A549 (cell line): ENCODE measurements around the gene POLR3F. TPM values are rescaled to one million over a fixed set of nuclear protein-coding genes. Genes with fewer than 3 reads are reported as not detected.
A peak's percentile ranks its signal among the peaks of the same experiment; 100 is the strongest.
"Not testable (repeated sequence)": the region's sequence is repeated elsewhere in the genome, so short reads cannot be mapped to it uniquely, and the experiment has no call there.

Source experiments
- ATAC-seq, 2 experiments: fragments of 200-7000 bp in 1 of 2; fragments of >200 bp in 1 of 2; cut with Nextera tagmentation in 1 of 2; cut with Tn5 transposase in 1 of 2; 3 replicates each; pipeline versions ENCODE4 v1.8.0 to v1.9.1; 2018 to 2020; ENCODE audit warnings: mild to moderate bottlenecking in 1 of 2, moderate library complexity in 1 of 2
- CTCF ChIA-PET: fragments of 300-600 bp; sonication (Branson Sonifier 250); formaldehyde crosslinking; extraction: SDS; loops from one replicate; lab custom pipeline; 2021; ENCODE audit warnings: antibody characterized with exemption, inconsistent platforms; lab: Yijun Ruan, JAX
- POLR2A ChIA-PET: fragments of 350-600 bp; formaldehyde crosslinking; extraction: SDS; loops from one replicate; lab custom pipeline; 2021; ENCODE audit warnings: antibody characterized with exemption, inconsistent platforms; lab: Yijun Ruan, JAX
- DNase-seq, 2 experiments: peaks; one replicate each; pipeline versions ENCODE4 v3.0.0 to v3.0.0-alpha.2; 2011 to 2016; ENCODE audit warnings: low read depth in 1 of 2, low spot score in 1 of 2
- FAIRE-seq: peaks from 2 replicates; lab custom pipeline; 2011; peaks lifted over from hg19 to GRCh38; lab: Jason Lieb, UNC
- H3K27ac ChIP-seq, 2 experiments: fragments of >200 bp; sonication (Bioruptor Twin); formaldehyde crosslinking; 3 replicates each; pipeline ENCODE4 v1.5.1; 2016 to 2017
- H3K4me1 ChIP-seq: fragments of >200 bp; sonication (Bioruptor Twin); formaldehyde crosslinking; 3 replicates; pipeline ENCODE4 v1.6.1; 2016
- H3K4me2 ChIP-seq: fragments of >200 bp; sonication (Bioruptor Twin); formaldehyde crosslinking; 3 replicates; pipeline ENCODE4 v1.6.1; 2016
- H3K4me3 ChIP-seq: fragments of >200 bp; sonication (Bioruptor Twin); formaldehyde crosslinking; 3 replicates; pipeline ENCODE4 v1.5.1; 2016
- H3K9me3 ChIP-seq: fragments of >200 bp; sonication (Bioruptor Twin); formaldehyde crosslinking; 3 replicates; pipeline ENCODE4 v1.6.1; 2016
- CBX8 ChIP-seq: fragments of 200-600 bp; sonication (generic); IDR thresholded peaks from 2 replicates; pipeline ENCODE4 v1.6.1; 2016
- CEBPB ChIP-seq, 2 experiments: fragments of >200 bp in 1 of 2; sonication (Bioruptor Twin) in 1 of 2; formaldehyde crosslinking in 1 of 2; IDR thresholded peaks; 2 replicates each; pipeline ENCODE4 v1.6.1; 2012 to 2016
- EHF ChIP-seq: fragments of 250-450 bp; sonication (Bioruptor Pico); IDR thresholded peaks from 2 replicates; pipeline ENCODE4 v1.5.0; 2020; ENCODE audit warnings: mild to moderate bottlenecking
- ELK1 ChIP-seq: fragments of 150-350 bp; IDR thresholded peaks from 2 replicates; pipeline ENCODE4 v1.6.1; 2014; ENCODE audit warnings: low read depth, mild to moderate bottlenecking, low read length
- ESRRA ChIP-seq: fragments of 150-350 bp; IDR thresholded peaks from 2 replicates; pipeline ENCODE4 v1.6.1; 2014; ENCODE audit warnings: mild to moderate bottlenecking, low read length, borderline replicate concordance
- FOSL2 ChIP-seq, 2 experiments: fragments of 450-650 bp in 1 of 2; fragments of >200 bp in 1 of 2; sonication (Bioruptor Twin) in 1 of 2; formaldehyde crosslinking; IDR thresholded peaks; 2 replicates each; pipeline versions ENCODE4 v1.5.0 to v1.6.1; 2016 to 2020; ENCODE audit warnings: mild to moderate bottlenecking in 1 of 2, moderate library complexity in 1 of 2
- GATA3 ChIP-seq: IDR thresholded peaks from 2 replicates; pipeline ENCODE4 v1.6.1; 2012; ENCODE audit warnings: borderline replicate concordance
- HMGXB4 ChIP-seq: fragments of 250-450 bp; sonication (Bioruptor Pico); IDR thresholded peaks from 2 replicates; pipeline ENCODE4 v1.5.0; 2021; ENCODE audit warnings: mild to moderate bottlenecking, moderate library complexity, borderline replicate concordance
- HOXB13 ChIP-seq: fragments of 250-450 bp; sonication (Bioruptor Pico); IDR thresholded peaks from 2 replicates; pipeline ENCODE4 v1.5.0; 2020; ENCODE audit warnings: low read depth, mild to moderate bottlenecking, moderate library complexity
- MAX ChIP-seq: IDR thresholded peaks from 2 replicates; pipeline ENCODE4 v1.6.1; 2012
- NR3C1 ChIP-seq: fragments of >200 bp; sonication (Bioruptor Twin); formaldehyde crosslinking; IDR thresholded peaks from 3 replicates; pipeline ENCODE4 v1.6.1; 2017
- RCOR1 ChIP-seq: fragments of 150-350 bp; IDR thresholded peaks from 2 replicates; pipeline ENCODE4 v1.6.1; 2014; ENCODE audit warnings: antibody characterized with exemption, low read length, low read depth
- RNF2 ChIP-seq: fragments of 200-600 bp; sonication (generic); IDR thresholded peaks from 2 replicates; pipeline ENCODE4 v1.6.1; 2016; ENCODE audit warnings: low read depth, mild to moderate bottlenecking, antibody characterized with exemption, moderate library complexity, borderline replicate concordance
- ZC3H11A ChIP-seq: fragments of 450-650 bp; IDR thresholded peaks from 2 replicates; pipeline ENCODE4 v1.6.1; 2014; ENCODE audit warnings: antibody characterized with exemption, mild to moderate bottlenecking
- WGBS: methylation state at CpG from one replicate; pipeline ENCODE4 v1.1.6; 2017; ENCODE audit errors: missing lambda C conversion rate; 5-methylcytosine and 5-hydroxymethylcytosine counted together
- polyA plus RNA-seq, 4 experiments: library from polyadenylated mRNA; depleted of rRNA in 3 of 4; stranded (reverse); fragments of >200 nt; fragmentation: RNase III in 1 of 4; extraction: RNeasy Plus Mini Kit Qiagen cat#74134 plus additional on column Dnase treatment in 1 of 4; gene quantifications; 2 replicates in 3 of 4; 3 replicates in 1 of 4; pipeline ENCODE4 v1.2.3, GENCODE V29; 2011 to 2017

The POLR3F gene
- polyA plus RNA-seq, 2 of the 4 experiments (the other 2 are of a cell fraction) = 20.7 to 22.6 TPM

GRCh38 chr20:18523066-18523465, 55.9 kb downstream of the POLR3F start:
- Histone ChIP-seq H3K27ac (0 out of 6 replicates have a peak overlapping the region, but pooled peaks of 1 of the 2 experiments have one; percentile 2), H3K4me1 (peaks cover 28% of the 10 kb centered on the region; the same call in 2 of the 3 replicates), H3K9me3 (no peaks in the 10 kb centered on the region), H3K4me2 (no peak overlapping the region), H3K4me3 (no peak overlapping the region)
- TF ChIP-seq ELK1 (no peak), ZC3H11A (no peak), CBX8 (no peak), FOSL2 (IDR thresholded peaks at IDR 0.05) (no peak), FOSL2 (CRISPR knock-in tag; IDR thresholded peaks at IDR 0.05) (no peak)
- POLR2A ChIA-PET = no interaction called here
- DNase-seq (no peak), FAIRE-seq (no peak), ATAC-seq (no peak)
- CTCF ChIA-PET = interaction anchor here (0.5 kb wide), 1 partner anchor 39 kb away, joined by 3 read pairs; no protein-coding TSS in a partner anchor
- 87% methylated on average over 2 of the region's 2 CpGs for WGBS

- peaks cover 28% of the 10 kb centered on the region; the same call in 2 of the 3 replicates for H3K4me1 ChIP-seq
- CTCF ChIA-PET = interaction anchor here (1.1 kb wide), 1 partner anchor 22 kb away, joined by 4 read pairs; no protein-coding TSS in a partner anchor
- TF ChIP-seq MAX (no peak), CEBPB (IDR thresholded peaks at IDR 0.05) (peak in 1 of 2 experiments; percentile 36; a peak in 1 of 4 replicates)
- H3K4me3 ChIP-seq = no peak overlapping the region
- peak overlapping the region in 1 of 2 experiments; percentile 58; a peak in 2 of 6 replicates for H3K27ac ChIP-seq
- WGBS = 66% methylated on average over 1 of the region's 1 CpG
- FAIRE-seq (no peak), DNase-seq (peak in 1 of 2 experiments; percentile 54), ATAC-seq (peak; percentile 58 to 80; a peak in 3 of 6 replicates)
- no peaks in the 10 kb centered on the region for H3K9me3 ChIP-seq
- POLR2A ChIA-PET = interaction anchor here (1.3 kb wide), 1 partner anchor 17 kb away, joined by 8 read pairs; the partner anchor contains the start of gene SEC23B
- peak overlapping the region; percentile 10; the same call in 2 of the 3 replicates for H3K4me2 ChIP-seq
Measured at GRCh38 chr20:18524646-18525045, 57.5 kb downstream of the POLR3F start.

GRCh38 chr20:18526761-18527160, 59.6 kb downstream of the POLR3F start:
- FAIRE-seq, CTCF ChIA-PET, ATAC-seq, DNase-seq, H3K9me3 ChIP-seq, H3K4me3 ChIP-seq, H3K4me2 ChIP-seq, POLR2A ChIA-PET, H3K27ac ChIP-seq: not testable (repeated sequence)
- WGBS = 78% methylated on average over 14 of the region's 14 CpGs
- peaks cover 22% of the 10 kb centered on the region; the same call in 2 of the 3 replicates for H3K4me1 ChIP-seq

- Histone ChIP-seq H3K4me2 (no peak overlapping the region), H3K9me3 (no peaks in the 10 kb centered on the region), H3K27ac (no peak overlapping the region), H3K4me3 (no peak overlapping the region), H3K4me1 (peaks cover 16% of the 10 kb centered on the region; the same call in 2 of the 3 replicates)
- ChIA-PET POLR2A (no interaction called here), CTCF (interaction anchor here (1.1 to 2.0 kb wide), 2 partner anchors 14 to 65 kb away, joined by 3 to 6 read pairs; no protein-coding TSS in a partner anchor)
- no peak for TF ChIP-seq HOXB13 (CRISPR knock-in tag)
- no peak for TF ChIP-seq EHF
- TF ChIP-seq ESRRA = no peak
- no peak for TF ChIP-seq HMGXB4
- ATAC-seq (no peak), DNase-seq (no peak), FAIRE-seq (no peak)
- WGBS = 78% methylated on average over 2 of the region's 2 CpGs
Measured at GRCh38 chr20:18527339-18527738, 60.1 kb downstream of the POLR3F start.

GRCh38 chr20:18527836-18528235, 60.6 kb downstream of the POLR3F start:
- H3K4me3 ChIP-seq = no peak overlapping the region
- H3K9me3 ChIP-seq = no peaks in the 10 kb centered on the region
- CTCF ChIA-PET = interaction anchor here (1.0 to 2.0 kb wide), 4 partner anchors 12 to 64 kb away, joined by 3 to 6 read pairs (median 4); no protein-coding TSS in a partner anchor
- no peak for FAIRE-seq
- peak; percentile 69 to 76 for ATAC-seq
- WGBS = 100% methylated on average over 2 of the region's 2 CpGs
- DNase-seq = no peak
- no peak overlapping the region for H3K27ac ChIP-seq
- TF ChIP-seq GATA3 (no peak), RNF2 (no peak), NR3C1 (no peak), RCOR1 (no peak)
- peaks cover 15% of the 10 kb centered on the region; the same call in 2 of the 3 replicates for H3K4me1 ChIP-seq
- no peak overlapping the region for H3K4me2 ChIP-seq
- POLR2A ChIA-PET = interaction anchor here (0.6 kb wide), 1 partner anchor 15 kb away, joined by 3 read pairs; no protein-coding TSS in a partner anchor
